ENCODE data around the gene EVI5L.

The EVI5L gene

GRCh38 chr19:7862413-7862951 is 32.5 kb downstream of the EVI5L start:
- DNase-seq, result peak; percentile 64

GRCh38 chr19:7863157-7863970 is 33.3 kb downstream of the EVI5L start:
- DNase-seq, result no peak

GRCh38 chr19:7863971-7864689 is 34.1 kb downstream of the EVI5L start:
- no peak for DNase-seq

GRCh38 chr19:7864690-7865074 is 34.7 kb downstream of the EVI5L start:
- DNase-seq, result no peak

GRCh38 chr19:7865262-7865911 is 35.4 kb downstream of the EVI5L start:
- DNase-seq, result no peak

- DNase-seq, result no peak
Measured at GRCh38 chr19:7866399-7867091, 36.5 kb downstream of the EVI5L start.

- no peak for DNase-seq
Measured at GRCh38 chr19:7867092-7867844, 37.2 kb downstream of the EVI5L start.

- no peak for DNase-seq
Measured at GRCh38 chr19:7868326-7868670, 38.3 kb downstream of the EVI5L start.

GRCh38 chr19:7868671-7869452 is 38.8 kb downstream of the EVI5L start:
- peak; percentile 57 for DNase-seq

GRCh38 chr19:7869453-7869909 is 39.5 kb downstream of the EVI5L start:
- DNase-seq, result peak; percentile 34

GRCh38 chr19:7869910-7870511 is 40.0 kb downstream of the EVI5L start:
- DNase-seq, result peak; percentile 45

GRCh38 chr19:7870571-7871436 is 40.8 kb downstream of the EVI5L start:
- peak; percentile 53 for DNase-seq

- DNase-seq, result peak; percentile 81
Measured at GRCh38 chr19:7871437-7872305, 41.7 kb downstream of the EVI5L start.

GRCh38 chr19:7872306-7873204 is 42.5 kb downstream of the EVI5L start:
- no peak for DNase-seq

- DNase-seq, result no peak
Measured at GRCh38 chr19:7873304-7874075, 43.5 kb downstream of the EVI5L start.

GRCh38 chr19:7874076-7874896 is 44.3 kb downstream of the EVI5L start, which contains the start of gene PRR36:
TSS of gene PRR36 (minus strand) at chr19:7874390. CDS start at chr19:7873689, 701 bp downstream.
- DNase-seq, result no peak

Measured in fibroblast of skin of right biceps (primary cell).